ENCODE data around the gene SESTD1.
"Not testable (repeated sequence)": the region's sequence is repeated elsewhere in the genome, so short reads cannot be mapped to it uniquely, and the experiment has no call there.

Gene SESTD1

DNA sequence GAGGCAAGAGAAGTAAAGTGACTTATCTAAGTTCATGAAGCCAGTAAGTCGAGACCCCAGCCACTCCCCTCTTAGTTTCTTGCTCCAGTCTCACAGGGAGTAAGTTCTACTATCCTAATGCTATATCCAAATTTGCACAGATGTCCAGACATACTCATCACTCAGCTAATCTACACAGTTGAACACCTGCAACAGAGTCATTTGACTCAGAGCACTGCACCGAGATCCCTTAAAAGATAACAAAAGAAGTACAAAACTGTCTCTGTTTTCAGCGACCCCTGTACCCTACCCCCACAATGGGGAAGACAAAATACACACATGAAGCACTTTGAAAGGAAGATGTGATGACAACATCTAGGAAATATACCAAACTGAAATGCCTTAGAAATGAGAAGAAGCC lies 192.1 kb downstream of the SESTD1 start:
- TF ChIP-seq CTCF (IDR thresholded peaks at IDR 0.05; ENCODE audit: low read depth, low read length) = no peak
- DNase-seq (ENCODE audit: extremely low read depth, low read depth) = no peak

DNA sequence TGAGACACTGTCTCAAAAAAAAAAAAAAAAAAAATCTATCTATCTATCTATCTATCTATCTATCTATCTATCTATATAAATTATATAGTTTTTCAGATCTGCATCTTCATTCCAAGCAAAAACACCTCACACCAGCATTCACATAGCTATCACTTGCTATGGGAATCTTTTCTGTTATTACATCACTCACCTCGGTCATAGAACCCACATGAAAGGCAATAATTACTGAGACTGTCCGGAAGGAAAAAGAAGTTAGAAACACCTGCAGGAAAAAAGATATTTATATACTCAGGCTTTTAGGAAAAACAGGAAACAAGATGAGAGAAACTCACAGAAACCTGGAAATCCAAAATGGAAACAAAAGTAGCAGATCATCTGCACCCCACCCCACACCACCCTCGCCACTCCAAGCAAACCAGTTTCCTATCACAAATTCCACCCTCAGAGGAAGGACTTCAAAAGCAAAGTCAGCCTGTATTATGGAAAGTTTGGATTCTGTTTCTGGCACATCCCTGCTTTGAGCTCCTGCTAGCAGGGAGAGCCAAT lies 192.7 kb downstream of the SESTD1 start:
- no peak for TF ChIP-seq CTCF (IDR thresholded peaks at IDR 0.05; ENCODE audit: low read depth, low read length)
- DNase-seq (ENCODE audit: extremely low read depth, low read depth) = no peak

- TF ChIP-seq CTCF (IDR thresholded peaks at IDR 0.05; ENCODE audit: low read depth, low read length) = no peak
Observed at GRCh38 chr2:179070895-179071294, 193.7 kb downstream of the SESTD1 start.

DNA sequence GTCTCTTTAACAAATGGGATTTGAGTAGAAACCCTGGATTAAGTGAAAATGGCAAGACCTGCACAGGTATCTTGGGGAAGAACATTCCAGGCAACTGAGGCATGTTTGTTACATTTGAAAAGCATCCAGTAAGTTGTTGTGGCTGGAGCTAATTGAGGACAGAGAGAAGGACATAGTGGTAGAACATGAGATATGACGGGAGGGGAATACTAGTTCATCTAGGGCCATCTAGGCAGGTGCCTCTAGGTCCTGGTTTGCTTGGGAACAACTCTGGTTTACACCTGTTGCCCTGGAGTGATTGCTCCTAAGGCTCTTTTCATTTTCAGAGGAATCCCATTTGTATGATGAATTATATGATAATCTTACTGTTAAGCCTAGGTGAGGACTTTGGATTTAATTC lies 194.9 kb downstream of the SESTD1 start:
- no peak for TF ChIP-seq CTCF (IDR thresholded peaks at IDR 0.05; ENCODE audit: low read depth, low read length)
- DNase-seq (ENCODE audit: extremely low read depth, low read depth) = no peak

More at GRCh38 chr2:179070895-179071294, 193.7 kb downstream of the SESTD1 start:
- DNase-seq (ENCODE audit: extremely low read depth, low read depth) = no peak

- DNase-seq (ENCODE audit: extremely low read depth, low read depth) = no peak
- TF ChIP-seq CTCF (IDR thresholded peaks at IDR 0.05; ENCODE audit: low read depth, low read length) = no peak
Observed at GRCh38 chr2:179068991-179069643, 195.5 kb downstream of the SESTD1 start.

GRCh38 chr2:179059026-179059700 lies 205.5 kb downstream of the SESTD1 start:
- TF ChIP-seq CTCF (IDR thresholded peaks at IDR 0.05; ENCODE audit: low read depth, low read length) = no peak

DNA sequence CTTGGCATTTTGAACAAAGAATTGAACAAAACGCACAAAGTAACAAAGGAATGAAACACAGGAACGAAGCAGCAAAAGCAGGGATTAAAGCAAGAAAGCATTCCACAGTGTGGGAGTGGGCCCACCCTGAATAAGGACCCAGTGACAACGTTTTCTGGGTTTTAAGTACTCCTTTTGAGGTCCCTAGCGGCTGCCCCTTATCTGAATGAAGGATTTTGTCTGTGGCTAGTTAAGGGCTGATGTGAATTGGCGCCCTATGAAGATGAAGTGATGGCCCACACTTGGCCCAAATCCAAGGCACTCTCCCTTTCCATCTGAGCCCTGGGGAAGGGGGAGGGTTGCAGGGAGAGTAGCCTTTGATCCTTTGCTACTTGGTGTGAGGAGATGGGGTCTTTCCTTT lies 206.9 kb downstream of the SESTD1 start:
- TF ChIP-seq CTCF (IDR thresholded peaks at IDR 0.05; ENCODE audit: low read depth, low read length) = no peak
- DNase-seq (ENCODE audit: extremely low read depth, low read depth) = no peak

More at GRCh38 chr2:179059026-179059700, 205.5 kb downstream of the SESTD1 start:
- DNase-seq (ENCODE audit: extremely low read depth, low read depth) = no peak

DNA sequence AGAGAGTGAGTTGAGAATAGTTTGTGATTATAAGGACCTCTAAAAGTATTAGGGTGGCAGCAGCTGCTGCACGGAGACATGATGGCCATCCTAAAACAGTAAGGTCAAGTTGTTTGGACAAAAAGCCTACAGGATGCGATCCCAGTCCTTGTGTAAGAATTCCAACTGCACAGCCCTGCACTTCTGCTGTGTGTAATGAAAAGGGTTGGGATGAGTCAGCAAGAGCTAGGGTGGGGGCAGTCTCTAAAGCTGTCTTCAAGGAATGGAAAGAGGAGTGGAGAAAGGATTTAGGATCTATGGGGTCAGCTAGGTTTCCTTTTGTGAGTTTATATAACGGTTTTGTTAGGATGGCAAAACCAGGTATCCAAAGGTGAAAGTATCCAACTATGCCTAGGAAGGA lies 211.1 kb downstream of the SESTD1 start:
- not testable (repeated sequence) for DNase-seq (ENCODE audit: extremely low read depth, low read depth)
